Nephron progenitor cell (in vitro differentiated cells): Measurements from ENCODE around the gene C1QTNF9.

Source experiments
- DNase-seq: peaks from one replicate; pipeline ENCODE4 v3.0.0; 2021
- H3K27ac Mint-ChIP-seq: 2 replicates; pipeline ENCODE4 v1.8.0; 2021; ENCODE audit warnings: mild to moderate bottlenecking, moderate library complexity, mixed read lengths
- H3K27me3 Mint-ChIP-seq: 2 replicates; pipeline ENCODE4 v1.8.0; 2021; ENCODE audit warnings: mild to moderate bottlenecking, low read depth, mixed read lengths; ENCODE audit not compliant: poor library complexity
- H3K36me3 Mint-ChIP-seq: 2 replicates; pipeline ENCODE4 v1.8.0; 2021; ENCODE audit warnings: low read depth, mixed read lengths
- H3K4me1 Mint-ChIP-seq: 2 replicates; pipeline ENCODE4 v1.8.0; 2021; ENCODE audit warnings: mixed read lengths
- H3K4me3 Mint-ChIP-seq: 2 replicates; pipeline ENCODE4 v1.8.0; 2021; ENCODE audit warnings: mild to moderate bottlenecking, moderate library complexity, mixed read lengths
- H3K9me3 Mint-ChIP-seq: 2 replicates; pipeline ENCODE4 v1.8.0; 2021; ENCODE audit warnings: mild to moderate bottlenecking, moderate library complexity, mixed read lengths
- CTCF ChIP-seq: fragments of 200-600 bp; sonication (generic); IDR thresholded peaks from 2 replicates; pipeline ENCODE4 v1.5.0; 2021; ENCODE audit warnings: antibody characterized with exemption

Gene C1QTNF9

DNA sequence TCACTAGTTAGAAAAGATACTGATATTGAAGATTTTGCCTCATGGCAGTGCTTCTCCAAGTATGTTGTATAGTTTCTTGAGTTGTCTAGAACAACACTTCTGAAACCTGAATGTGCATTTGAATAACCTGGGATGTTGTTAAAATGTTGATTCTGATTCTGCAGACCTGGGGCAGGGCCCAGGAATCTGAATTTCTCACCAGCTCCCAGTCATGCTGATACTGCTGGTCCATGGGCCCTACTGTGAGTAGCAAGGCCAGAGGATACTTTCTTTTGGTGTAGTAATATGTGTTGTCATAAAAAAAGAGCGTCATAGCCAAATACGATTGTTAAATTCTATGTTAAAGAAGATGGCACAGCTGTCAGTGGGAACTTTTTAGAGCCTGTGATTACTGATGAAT, 41.6 kb upstream of the C1QTNF9 start:
- H3K27me3 Mint-ChIP-seq: peaks cover 5% of the 10 kb centered on the region
- H3K4me1 Mint-ChIP-seq: peaks cover 23% of the 10 kb centered on the region
- no peak for DNase-seq
- TF ChIP-seq CTCF: no peak
- no peak overlapping the region for H3K4me3 Mint-ChIP-seq
- no peaks in the 10 kb centered on the region for H3K36me3 Mint-ChIP-seq
- no peak overlapping the region for H3K27ac Mint-ChIP-seq
- no peaks in the 10 kb centered on the region for H3K9me3 Mint-ChIP-seq

GRCh38 chr13:24269821-24270220, 39.6 kb upstream of the C1QTNF9 start:
- Mint-ChIP-seq H3K27ac (no peak overlapping the region), H3K9me3 (no peaks in the 10 kb centered on the region), H3K4me1 (peaks cover 30% of the 10 kb centered on the region), H3K36me3 (no peaks in the 10 kb centered on the region), H3K27me3 (peaks cover 5% of the 10 kb centered on the region), H3K4me3 (no peak overlapping the region)
- no peak for DNase-seq
- TF ChIP-seq CTCF: no peak

DNA sequence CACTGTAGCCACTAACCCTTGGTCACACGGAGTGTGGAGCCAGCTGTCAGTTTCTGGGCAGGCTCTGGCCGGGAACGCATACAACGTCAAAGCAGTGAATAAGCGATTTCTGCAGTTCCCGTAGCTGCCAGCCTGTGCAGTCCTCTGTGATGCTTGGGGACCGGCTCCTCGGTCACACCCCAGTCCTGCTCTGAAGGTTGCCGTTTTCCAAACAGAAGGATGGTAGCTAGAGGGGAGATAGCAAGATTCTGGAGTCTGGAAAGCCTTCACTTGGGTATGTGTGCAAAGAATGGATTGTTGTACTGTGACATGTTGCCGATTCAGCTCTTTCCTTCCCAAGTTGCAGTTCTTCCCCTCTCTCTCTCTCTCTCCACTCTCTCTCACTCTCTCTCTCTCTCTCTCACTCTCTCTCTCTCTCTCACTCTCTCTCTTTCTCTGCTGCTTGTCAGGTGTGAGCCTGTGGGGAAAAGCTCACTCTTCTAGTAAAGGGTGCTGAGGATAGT, 38.7 kb upstream of the C1QTNF9 start:
- peaks cover 5% of the 10 kb centered on the region for H3K27me3 Mint-ChIP-seq
- H3K4me1 Mint-ChIP-seq: peaks cover 35% of the 10 kb centered on the region
- no peaks in the 10 kb centered on the region for H3K36me3 Mint-ChIP-seq
- no peak for DNase-seq
- peak overlapping the region; percentile 26 for H3K4me3 Mint-ChIP-seq
- H3K9me3 Mint-ChIP-seq: no peaks in the 10 kb centered on the region
- no peak for TF ChIP-seq CTCF
- H3K27ac Mint-ChIP-seq: peak overlapping the region; percentile 16

DNA sequence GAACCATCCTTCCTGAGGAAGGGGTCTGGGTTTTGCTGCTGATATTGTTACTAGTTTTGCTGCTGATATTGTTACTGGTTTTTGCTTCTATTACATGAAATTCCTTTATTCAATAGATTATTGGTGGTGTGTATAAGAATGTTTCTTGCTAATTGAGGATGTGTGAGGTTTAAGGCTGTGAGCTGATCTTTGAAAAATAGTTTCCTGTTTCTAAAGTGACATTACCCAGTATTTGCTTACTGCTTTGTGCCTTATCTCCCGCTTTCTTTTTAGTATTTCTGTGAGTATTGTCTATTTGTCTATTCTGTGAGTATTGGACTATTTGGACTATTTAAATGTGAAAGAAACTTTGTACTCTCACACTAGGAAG, 38.2 kb upstream of the C1QTNF9 start:
- Mint-ChIP-seq H3K27ac (peak overlapping the region; percentile 16), H3K4me1 (peaks cover 35% of the 10 kb centered on the region), H3K4me3 (no peak overlapping the region), H3K36me3 (no peaks in the 10 kb centered on the region), H3K27me3 (peaks cover 5% of the 10 kb centered on the region), H3K9me3 (no peaks in the 10 kb centered on the region)
- DNase-seq: no peak
- no peak for TF ChIP-seq CTCF

DNA sequence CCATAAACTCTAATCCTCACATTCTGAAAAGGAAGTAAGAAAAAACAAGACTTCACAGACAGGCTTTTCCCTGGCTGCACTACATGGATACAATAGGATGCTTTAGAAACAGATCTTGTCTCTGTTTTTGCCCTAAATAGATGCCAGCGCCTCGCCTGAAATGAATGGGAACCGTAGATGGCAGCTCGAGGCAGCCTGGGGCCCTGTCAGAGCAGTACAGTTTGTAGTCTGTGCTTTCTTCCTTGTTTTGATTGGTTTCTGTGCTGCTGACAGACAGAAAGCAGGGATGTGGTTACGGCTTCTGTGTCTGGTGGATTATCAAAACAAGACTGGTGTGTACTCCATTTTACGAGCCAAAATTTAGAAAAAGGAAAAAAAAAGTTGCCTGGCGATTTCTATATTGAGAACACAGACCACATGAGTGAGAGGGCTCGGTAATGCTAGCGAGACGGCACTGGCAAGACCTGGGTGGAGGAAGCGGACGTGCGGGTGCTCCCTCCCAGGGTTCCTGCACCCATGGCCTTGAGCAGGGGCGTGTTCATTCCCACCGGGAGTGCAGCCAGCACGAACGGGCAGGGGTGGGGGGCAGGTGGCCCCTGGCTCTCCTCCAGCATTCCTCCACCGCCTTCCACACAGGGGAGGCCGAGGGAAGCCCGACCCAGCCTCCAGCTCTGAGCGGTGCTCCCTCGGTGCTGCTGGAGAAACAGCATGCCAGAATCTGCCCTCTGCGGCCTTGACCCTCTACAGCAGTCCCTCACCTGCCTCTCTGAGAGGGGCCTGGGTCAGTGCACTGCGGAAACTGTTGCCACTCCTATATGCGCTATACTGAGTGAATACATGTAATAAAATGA, 37.6 kb upstream of the C1QTNF9 start:
- no peaks in the 10 kb centered on the region for H3K9me3 Mint-ChIP-seq
- H3K36me3 Mint-ChIP-seq: no peaks in the 10 kb centered on the region
- no peak for TF ChIP-seq CTCF
- no peak overlapping the region for H3K4me3 Mint-ChIP-seq
- no peak for DNase-seq
- peaks cover 5% of the 10 kb centered on the region for H3K27me3 Mint-ChIP-seq
- peaks cover 35% of the 10 kb centered on the region for H3K4me1 Mint-ChIP-seq
- H3K27ac Mint-ChIP-seq: peak overlapping the region; percentile 2
